Measurements from ENCODE around the gene ACKR4.

ACKR4 gene

GRCh38 chr3:132596816-132597433, at the start of gene ACKR4:
TSS of gene ACKR4 (plus strand) at chr3:132597270. CDS start at chr3:132600398, 3,128 bp downstream.
- TF ChIP-seq ZFX (IDR thresholded peaks at IDR 0.05) = no peak
- TF ChIP-seq CTCF (conservative IDR thresholded peaks at IDR 0.05) = no peak
- H3K27ac ChIP-seq = no peak within 1 kb of the TSS

GRCh38 chr3:132549169-132549568, 47.9 kb upstream of the ACKR4 start:
- no peak overlapping the region for H3K27ac ChIP-seq
- no peak for TF ChIP-seq ZFX (IDR thresholded peaks at IDR 0.05)
- TF ChIP-seq CTCF (conservative IDR thresholded peaks at IDR 0.05) = no peak

- H3K27ac ChIP-seq = no peak overlapping the region
- TF ChIP-seq ZFX (IDR thresholded peaks at IDR 0.05) (no peak), CTCF (conservative IDR thresholded peaks at IDR 0.05) (no peak)
Measured at GRCh38 chr3:132549890-132550578, 47.0 kb upstream of the ACKR4 start.

GRCh38 chr3:132550579-132551305, 46.3 kb upstream of the ACKR4 start:
- no peak for TF ChIP-seq CTCF (conservative IDR thresholded peaks at IDR 0.05)
- no peak overlapping the region for H3K27ac ChIP-seq

- TF ChIP-seq ZFX (IDR thresholded peaks at IDR 0.05) = no peak
- TF ChIP-seq CTCF (conservative IDR thresholded peaks at IDR 0.05) = no peak
- no peak overlapping the region for H3K27ac ChIP-seq
Measured at GRCh38 chr3:132553826-132554225, 43.2 kb upstream of the ACKR4 start.

- TF ChIP-seq CTCF (conservative IDR thresholded peaks at IDR 0.05) = no peak
- no peak for TF ChIP-seq ZFX (IDR thresholded peaks at IDR 0.05)
- no peak overlapping the region for H3K27ac ChIP-seq
Measured at GRCh38 chr3:132554437-132554836, 42.6 kb upstream of the ACKR4 start.

Measured in C4-2B (cell line).